Measurements from ENCODE around the gene CCDC169.
"Not testable (repeated sequence)": the region's sequence is repeated elsewhere in the genome, so short reads cannot be mapped to it uniquely, and the experiment has no call there.

The CCDC169 gene

DNA sequence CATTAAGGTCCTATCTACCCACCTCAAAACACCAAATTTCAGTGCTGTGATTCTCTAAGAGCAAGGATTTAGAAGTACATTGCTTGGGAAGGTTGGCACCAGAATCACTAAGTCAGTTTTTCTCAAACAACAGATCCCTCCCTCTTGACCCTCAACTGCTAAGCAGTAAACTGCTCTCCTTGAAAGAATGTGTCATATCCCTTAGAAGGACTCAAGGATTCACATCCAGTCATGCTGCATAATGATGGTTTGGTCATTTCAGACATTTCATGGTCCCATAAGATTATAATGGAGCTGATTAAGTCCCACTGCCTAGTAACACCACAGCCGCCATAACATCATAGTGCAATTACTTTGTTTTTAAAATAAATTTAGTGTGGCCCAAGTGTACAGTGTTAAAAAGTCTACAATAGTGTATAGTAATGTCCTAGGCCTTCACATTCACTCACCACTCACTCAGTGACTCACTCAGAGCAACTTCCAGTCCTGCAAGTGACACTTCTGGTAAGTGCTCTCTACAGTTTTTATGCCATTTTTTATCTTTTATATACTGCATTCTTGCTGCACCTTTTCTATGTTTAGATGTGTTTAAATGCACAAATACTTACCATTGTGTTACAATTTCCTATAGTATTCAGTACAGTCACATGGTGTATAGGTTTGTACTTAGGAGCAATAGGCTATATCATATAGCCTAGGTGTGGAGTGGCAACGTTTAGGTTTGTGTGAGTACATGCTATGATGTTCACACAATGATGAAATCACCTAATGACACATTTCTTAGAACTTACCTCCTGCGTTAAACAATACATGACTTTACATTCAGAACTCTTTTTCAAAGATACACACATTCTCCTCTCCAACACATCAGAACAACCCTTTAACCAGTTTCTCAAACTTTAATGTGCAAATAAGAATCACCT lies 15.7 kb upstream of the CCDC169 start:
- DNase-seq, result no peak

DNA sequence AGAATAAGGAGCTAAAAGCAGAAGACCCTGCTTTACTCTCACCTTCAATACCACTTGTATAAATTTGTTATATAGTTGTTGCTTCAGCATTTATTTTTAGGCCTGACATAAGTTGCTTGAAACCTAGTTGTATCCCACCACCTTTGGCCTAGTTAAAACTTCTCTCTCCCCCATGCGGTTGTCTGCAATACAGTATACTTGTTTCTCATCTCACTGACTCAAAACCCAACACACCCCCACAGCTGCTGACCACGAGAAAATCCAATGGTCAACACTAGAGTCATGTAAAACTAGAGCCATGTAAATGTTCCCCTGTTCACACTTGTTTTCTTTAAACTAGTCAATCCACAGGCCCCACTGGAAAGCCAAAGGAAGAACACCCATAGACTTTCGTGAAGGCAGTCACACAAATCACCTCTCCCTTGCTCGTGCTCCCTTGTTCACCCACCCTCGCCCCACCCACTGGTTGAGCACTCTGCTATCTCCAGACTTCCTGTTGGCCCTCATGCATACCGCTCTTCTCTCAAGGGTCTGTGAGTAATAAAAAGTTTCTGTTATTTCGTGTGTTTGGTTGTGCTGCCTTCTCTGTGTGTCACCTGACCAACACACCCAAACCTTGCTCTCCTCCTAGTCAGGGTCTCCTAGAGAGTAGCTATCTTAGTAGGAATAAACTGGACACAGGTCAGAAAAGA lies 12.9 kb upstream of the CCDC169 start:
- DNase-seq, result no peak

DNA sequence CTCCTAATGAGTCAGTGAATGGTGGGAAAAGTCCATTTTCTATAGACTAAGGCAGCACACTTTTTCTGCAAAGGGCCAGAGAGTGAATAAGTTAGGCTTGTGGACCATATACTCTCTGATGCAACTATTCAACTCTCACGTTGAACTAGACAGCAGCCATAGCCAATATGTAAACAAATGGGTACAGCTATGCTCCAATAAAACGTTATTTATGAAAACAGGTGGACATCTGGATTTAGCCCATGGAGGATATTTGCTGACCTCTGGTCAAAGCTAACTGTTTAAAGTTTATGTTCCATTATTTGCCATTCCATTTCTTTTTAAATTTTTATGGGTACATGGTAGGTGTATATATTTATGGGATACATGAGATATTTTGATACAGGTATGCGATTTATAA lies 4.7 kb upstream of the CCDC169 start:
- no peak for DNase-seq

DNA sequence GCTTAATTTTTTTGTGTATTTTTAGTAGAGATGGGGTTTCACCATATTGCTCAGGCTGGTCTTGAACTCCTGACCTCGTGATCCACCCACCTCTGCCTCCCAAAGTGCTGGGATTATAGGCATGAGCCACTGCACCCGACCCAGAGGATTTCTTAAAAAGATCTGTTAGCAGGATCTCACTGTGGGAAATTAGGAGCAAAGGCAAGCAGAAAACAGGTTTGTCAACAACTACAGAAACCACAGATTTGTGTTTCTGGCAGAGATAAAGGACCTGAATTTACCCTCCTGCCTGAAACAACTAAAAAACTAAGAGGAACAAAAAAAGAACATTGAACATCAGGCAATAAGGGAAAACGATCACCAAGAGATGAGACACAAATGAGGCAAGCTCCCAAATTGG lies 1.9 kb upstream of the CCDC169 start:
- not testable (repeated sequence) for DNase-seq

DNA sequence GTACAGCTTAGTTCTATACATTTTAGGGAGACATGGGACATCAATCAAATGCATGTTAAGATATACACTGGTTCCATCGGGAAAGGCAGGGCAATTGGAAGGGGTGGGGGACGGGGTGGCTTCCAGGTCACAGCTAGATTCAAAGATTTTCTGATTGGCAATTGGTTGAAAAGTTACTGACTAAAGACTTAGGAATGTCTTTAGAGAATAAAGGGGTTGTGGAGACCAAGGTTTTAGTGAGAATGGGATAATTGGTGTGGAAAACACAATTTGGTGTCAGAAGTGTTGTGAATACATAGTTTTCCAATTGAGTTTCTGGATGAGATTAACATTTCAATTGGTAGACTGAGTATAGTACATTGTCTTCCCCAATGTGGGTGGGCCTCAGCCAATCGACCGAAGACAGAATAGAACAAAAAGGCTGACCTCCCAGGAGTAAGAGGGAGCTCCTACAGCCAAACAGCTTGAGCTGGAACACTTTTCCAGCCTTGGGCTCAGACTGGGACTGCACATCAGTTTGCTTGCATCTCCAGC lies 988 bp upstream of the CCDC169 start:
- no peak for DNase-seq

DNA sequence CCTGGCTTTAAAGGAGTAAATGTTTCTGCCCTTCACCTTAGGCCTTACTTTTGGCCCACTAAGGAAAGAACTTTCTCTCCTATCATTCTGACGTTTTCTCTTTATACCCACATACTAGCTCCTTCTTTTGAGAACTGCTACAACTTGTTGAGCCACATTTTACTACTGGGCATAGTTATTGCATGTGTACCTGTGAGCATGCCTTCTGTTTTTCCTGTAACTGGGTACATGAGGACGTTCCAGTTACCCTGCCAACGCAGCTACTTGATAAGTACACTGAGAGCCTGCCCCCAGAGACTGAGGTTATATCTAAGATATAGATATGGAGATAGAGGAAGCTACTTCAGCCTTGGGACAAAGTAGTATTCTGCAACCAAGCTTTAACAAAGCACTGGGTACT lies 3.5 kb downstream of the CCDC169 start:
- no peak for DNase-seq

DNA sequence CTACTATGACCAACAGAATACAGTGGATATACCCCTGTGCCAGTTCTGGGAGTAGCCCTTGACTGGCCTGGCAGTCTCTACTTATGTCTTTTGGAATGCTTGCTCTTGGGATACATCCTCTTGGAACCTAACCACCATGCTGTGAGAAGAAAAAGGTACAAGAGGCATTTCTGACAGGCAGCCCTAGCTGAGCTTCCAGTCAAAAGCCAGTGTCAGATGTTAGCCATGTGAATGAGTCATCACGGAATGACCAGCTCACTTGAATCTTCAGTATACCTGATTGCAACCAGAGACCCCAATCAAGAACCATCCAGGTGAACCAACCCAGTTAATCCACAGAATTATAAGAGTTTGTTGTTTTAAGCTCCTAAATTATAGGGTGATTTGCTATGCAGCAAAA lies 4.1 kb downstream of the CCDC169 start:
- no peak for DNase-seq

DNA sequence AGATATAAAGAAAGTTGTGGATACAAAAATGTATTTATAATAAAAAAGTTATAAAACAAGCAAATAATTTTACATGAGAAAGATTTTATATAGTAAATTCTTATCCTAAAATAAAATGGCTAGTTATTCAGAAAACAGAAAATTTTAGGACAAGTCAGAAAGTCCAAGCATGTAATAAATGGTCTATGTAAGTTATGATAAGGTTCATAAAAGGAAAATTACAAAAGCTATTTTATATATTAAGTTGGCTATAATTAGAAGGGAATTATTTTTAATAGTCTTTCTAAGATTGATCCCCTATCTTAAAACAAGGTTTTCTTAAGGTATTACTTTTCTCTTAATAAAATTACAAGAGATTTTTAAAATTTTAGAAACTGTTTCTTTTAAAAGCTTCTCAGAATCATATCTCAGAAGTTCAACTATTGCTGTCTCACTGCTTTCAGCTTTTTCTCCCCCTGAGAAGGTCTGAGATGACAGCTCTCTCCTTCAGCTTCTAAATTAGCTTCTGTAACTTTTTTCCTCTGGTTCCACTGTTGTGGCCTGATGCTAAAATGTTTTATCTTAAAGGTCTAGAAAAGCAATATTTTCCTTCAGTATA lies 8.7 kb downstream of the CCDC169 start:
- no peak for DNase-seq

DNA sequence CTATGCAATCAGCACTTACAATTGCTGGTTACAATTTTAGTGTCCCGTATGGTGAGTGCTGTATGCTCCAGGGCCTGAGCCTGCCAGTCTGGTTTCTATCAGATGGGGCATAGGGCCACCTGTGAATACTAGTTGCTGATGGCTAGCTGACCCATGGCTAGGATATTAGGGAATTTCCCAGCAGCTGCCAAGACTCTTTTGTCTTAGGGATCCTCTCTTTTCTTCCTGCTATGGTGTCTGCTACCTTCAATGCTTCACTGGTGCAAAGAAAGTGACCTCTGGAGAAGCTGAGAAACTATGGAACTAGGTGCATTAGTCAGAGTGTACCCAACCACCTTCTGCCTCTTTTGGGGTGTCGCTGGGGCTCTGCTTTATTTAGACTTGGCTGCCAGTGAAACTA lies 11.6 kb downstream of the CCDC169 start:
- DNase-seq, result no peak

DNA sequence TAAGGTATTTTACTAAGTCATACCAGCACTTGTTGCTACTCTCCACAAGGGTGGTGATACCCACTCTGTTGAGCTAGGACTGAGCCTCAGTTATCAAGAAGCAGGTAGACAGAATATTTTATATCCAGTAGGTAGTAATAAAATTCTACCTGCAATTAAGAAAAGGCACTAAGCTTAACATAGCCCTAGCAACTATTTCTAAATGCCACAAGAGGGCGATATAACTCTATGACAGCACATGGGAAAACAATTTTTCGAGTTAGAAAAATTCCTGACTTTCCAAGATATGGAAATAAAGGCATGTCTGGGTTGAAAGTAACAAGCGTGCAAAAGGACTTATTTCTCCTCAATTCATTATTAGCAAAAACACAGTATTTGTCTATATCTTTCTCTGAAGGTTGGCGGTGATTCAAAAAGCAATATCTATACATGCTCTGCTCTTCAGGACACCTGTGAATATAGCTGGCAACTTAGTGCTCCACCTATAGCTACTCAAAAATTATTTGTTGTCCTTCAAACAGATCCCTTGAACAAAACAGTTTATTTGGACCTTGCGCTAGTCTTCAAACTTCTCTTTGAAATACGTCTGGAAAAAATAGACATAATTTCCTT lies 14.7 kb downstream of the CCDC169 start:
- no peak for DNase-seq

DNA sequence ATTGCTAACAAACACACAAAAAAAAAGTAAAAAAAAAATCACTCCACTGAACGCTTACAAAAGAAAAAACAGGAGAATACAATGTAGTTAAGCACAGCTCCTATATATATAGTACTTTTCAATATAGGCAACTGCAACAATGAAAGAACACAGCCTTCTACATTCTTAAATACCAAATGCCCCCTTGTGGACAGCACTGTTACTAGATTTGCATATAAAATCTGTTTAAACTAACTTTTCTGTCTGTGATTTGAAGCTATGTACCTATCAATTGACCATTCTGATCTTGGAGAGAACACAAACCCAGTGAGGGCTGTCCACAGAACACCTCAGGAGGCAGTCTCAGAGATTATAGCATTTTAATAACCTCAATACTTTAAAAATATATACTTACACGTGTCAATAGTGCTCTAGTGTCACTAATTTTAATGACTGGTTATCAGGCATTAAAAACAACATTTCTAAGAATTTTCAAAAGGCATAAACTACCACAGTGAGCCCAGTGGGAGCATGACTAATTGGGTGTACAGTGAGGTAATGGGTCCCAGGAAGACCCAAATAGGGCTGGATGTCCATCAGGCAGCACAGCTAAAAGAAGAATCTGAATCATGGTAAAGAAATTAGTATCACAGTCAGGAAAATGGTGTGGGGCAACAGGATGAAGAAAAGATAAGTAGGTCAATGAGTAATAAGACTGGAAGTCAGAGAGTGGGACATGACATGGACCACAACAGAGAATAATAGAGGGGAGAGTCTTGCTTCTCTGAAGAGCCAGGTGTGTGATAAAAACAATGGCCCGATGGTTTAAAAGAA lies 22.2 kb downstream of the CCDC169 start:
- no peak for DNase-seq

DNA sequence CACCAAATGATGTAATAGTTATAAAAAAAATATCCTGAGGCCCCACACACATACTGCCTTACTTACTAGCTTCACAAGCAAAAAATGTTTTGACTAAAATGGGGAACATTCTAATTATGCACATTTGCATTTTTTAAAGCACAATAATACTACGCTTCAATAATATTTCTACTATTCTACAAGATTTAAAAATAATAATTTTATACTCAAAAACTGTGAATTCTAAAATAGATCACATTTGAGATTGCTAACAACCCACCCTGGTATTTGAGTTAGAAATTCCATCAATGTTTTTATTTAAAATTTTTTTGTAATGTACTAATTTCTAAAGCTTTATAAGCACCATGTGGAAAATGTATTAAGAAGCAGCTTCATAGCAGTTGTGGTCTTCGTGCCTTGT lies 24.2 kb downstream of the CCDC169 start:
- no peak for DNase-seq

DNA sequence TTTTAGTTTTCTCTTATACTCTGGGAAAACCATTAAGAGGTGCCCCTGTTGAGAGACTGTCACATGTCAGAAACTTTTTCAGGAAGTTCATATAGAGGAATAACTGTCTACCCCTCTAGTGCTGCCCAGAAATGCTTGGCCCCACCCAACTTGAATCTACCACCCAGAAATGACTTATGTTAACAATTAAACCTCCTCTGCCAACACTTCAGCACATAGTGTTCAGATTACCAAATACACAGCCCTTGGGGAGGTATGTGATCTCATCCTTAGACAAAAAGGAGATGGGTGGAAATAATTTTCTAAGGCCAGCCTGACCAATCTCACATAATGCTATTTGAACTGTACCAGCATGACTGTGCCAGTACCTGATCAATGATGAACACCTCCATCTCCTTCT lies 35.6 kb downstream of the CCDC169 start:
- no peak for DNase-seq

DNA sequence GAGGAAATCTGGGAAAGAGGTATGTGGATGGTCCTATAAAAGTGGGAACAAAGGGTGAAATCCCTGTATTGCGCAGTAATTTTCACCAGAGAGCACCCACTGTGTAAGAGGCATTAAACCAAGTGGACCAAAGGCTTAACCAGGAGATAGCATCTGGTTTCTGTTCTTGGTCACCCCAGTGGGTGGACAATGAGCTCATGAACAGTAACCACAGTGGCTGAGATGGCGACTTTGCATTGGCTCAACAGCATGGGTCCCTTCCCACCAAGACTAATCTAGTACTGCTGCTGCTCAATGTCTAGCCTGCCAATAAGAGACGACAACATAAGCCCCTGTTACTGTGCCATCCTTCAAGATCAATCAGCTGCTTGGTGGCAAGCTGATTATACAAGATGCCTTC lies 36.6 kb downstream of the CCDC169 start:
- DNase-seq, result no peak

DNA sequence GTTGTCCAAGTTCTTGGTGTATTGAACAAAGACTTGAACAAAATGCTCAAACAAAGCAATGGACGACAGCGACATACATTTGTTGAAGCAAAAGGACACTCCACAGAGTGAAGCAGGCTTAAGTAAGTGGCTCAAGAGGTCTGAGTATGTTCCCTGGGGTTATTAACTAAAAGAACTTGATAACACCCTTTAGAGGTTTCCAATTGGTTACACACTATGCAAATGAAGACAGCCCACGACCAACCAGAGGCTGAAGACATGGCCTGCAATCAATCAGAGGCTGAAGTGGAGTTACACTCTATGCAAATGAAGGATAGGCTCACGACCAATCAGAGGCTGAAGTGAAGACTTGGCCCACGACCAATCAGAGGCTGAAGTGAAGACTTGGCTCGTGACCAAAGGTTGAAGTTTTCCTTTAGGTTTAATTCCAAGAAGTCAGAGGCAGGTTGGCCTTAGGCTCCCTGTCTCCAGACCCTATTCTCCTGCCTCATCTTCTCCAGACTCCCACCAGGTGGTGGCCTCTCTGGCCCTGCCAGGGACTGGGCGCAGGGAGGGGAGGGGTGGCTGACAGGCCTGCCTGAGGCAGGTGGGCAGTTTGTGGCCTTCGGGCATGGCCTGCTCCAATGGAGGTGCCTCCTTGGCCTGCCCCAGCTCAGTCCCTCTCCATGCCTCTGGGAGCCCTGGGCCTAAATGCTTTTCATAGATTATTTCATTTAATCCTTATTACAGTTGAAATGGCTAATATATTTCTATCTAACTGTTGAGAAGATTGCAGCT lies 38.1 kb downstream of the CCDC169 start:
- DNase-seq, result no peak

DNA sequence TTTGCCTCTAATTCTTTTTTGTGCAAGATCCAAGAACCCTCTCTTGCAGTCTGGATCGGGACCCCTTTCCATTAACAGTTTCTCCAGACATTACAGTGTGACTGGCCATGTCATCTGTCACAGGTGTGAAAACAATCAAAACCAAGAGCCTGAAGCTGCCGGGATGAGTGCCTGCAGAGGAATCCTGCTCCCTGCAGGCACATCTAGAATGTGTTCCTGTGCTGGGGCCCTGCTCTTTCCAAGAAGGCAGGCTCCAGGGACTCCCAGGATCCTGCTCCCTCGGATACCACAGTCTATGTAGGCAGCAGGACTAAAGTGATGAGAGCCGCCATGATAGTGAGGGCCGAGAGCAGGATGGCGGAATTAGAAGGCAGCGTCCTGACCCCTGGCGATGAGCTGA lies 38.8 kb downstream of the CCDC169 start:
- DNase-seq, result no peak

DNA sequence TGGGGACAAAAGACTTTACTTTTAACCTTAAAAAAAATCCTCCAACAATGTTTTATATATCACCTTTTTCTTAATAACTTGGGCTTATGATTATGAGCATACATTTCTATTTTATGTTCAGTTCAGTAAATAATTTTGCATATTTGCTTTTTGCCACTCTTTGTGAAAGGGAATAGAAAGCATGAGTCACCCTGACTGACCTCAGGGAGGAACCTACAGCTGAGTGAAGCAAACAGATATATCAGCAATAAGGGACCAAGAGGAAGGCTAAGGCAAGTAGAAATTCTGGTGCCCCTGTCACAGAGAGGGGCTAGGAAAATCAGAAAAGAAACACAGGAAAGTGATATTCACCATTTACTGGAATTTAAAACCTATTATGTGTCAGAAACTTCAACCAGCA lies 46.1 kb downstream of the CCDC169 start:
- DNase-seq, result no peak

DNA sequence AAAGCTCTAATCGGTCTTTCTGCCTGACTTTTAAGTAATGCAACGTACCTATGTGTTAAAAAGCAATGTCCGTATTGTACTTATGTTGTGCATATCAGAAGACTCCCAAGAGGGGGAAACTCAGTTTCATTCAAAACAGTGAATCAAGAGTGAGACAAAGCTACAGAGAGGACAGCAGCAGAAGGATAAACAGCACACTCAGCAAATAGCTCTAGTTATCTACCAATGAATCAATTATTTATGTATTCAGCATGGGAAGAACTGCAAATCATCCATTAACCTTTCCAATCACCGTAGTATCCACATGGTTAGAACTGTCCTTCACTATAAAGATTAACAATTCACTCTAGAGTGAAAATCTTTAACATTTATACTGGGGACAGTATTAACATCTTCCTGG lies 46.6 kb downstream of the CCDC169 start:
- DNase-seq, result no peak

DNA sequence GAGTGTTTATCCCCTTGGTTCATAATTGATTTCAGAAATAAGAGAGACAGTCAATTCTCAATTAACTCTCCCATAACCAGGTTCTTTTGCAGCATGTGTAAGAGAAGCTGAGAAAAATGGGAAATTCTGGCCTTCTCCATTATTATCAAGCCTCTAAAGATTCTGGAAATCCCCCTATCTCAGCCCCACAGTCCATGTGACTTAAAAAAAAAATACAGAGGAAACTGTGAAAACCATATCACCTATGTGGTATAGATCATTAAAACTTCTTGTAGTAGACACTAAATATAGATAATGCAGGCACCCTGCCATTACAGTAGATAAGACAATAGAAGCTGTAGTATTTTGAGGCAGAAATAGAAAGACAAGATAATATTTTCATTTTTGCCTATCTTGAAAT lies 48.9 kb downstream of the CCDC169 start:
- DNase-seq, result no peak

DNA sequence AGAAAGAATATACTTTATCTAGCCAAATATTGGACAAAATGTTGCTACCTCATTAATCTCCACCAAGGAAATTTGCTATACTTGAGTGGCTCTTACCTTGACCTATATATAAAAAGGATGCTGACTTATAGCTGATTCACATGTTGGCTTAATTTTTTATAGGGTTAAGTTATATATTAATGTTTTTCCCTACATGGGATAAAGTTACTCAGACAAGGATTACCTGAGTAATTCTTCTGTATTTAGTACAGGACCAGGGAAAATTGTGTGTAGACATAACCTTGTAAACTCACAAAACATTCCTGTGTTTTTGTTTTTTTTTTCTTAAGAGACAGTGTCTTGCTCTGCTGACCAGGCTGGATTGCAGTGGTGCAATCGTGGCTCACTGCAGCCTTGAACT lies 52.6 kb downstream of the CCDC169 start:
- DNase-seq, result no peak

DNA sequence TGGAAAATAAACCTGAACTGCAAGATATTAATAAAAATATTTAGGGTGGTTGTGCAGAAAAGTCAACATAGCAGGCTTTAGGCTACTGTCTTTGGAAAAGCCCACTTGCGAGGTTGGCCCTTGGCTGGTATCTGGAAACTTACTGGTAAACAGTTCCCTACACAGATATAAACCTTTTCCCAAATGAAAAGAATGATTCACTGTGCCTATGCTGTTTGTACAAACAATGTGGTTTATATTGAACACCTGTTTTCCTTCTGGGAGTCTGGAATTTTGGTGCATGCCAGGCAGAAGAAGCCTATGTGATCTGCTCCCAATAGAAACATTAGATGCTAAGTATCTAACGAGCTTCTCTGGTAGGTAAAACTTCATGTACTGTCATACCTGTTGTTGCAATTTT lies 53.5 kb downstream of the CCDC169 start:
- DNase-seq, result no peak

DNA sequence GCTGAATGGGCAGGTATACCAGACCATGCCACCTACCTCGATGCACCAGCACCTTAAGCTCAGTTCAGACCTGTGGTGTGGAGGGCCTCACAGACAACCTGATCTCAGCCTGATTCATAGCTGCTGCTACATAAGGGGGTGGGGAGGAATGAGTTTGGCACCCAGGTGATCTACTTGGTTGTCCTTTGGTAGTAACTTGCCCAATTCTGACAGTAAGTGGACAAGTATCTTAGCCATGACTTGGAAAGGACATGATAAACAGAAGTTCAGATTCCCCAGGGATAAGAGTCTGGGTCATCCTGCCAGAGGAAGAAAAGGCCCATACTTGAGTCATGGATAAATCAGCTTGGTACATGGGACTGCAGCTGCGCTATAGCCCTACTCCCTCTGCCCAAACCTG lies 54.9 kb downstream of the CCDC169 start:
- no peak for DNase-seq

Measured in stimulated activated CD4-positive, alpha-beta T cell treated with anti-CD3 and anti-CD28 coated beads, Interleukin-2, amount 100 ng/mL, for 48 hours (primary cell).